HAP-1 (cell line): ENCODE results near the gene SAMD14.
"Not testable (repeated sequence)": the region's sequence is repeated elsewhere in the genome, so short reads cannot be mapped to it uniquely, and the experiment has no call there.

ENCODE experiments used
- DNase-seq, 2 experiments: peaks; one replicate each; pipeline ENCODE4 v3.0.0-alpha.2; 2016 to 2020; ENCODE audit warnings: low spot score in 2 of 2
- H3K27me3 ChIP-seq: fragments of 250-450 bp; sonication (Bioruptor Pico); 2 replicates; pipeline ENCODE4 v1.5.1; 2020; ENCODE audit warnings: low read depth, mild to moderate bottlenecking, moderate library complexity
- H3K36me3 ChIP-seq: fragments of 250-450 bp; sonication (Bioruptor Pico); replicated peaks from 2 replicates; pipeline ENCODE4 v1.5.1; 2020; ENCODE audit warnings: mild to moderate bottlenecking
- H3K4me1 ChIP-seq: fragments of 250-450 bp; sonication (Bioruptor Pico); 2 replicates; pipeline ENCODE4 v1.5.1; 2020; ENCODE audit warnings: mild to moderate bottlenecking
- H3K4me3 ChIP-seq: fragments of 250-450 bp; sonication (Bioruptor Pico); 2 replicates; pipeline ENCODE4 v1.5.1; 2020; ENCODE audit warnings: mild to moderate bottlenecking, moderate library complexity
- H3K9me3 ChIP-seq: fragments of 250-450 bp; sonication (Bioruptor Pico); 2 replicates; pipeline ENCODE4 v1.5.1; 2020; ENCODE audit warnings: mild to moderate bottlenecking, moderate library complexity
- in situ Hi-C: fragments of 300-500 bp; cut with MboI; formaldehyde crosslinking; loops from 3 replicates; pipeline ENCODE4 v1.14.3; 2020; ENCODE audit warnings: low sequenced_read_pairs, inconsistent platforms, mixed read lengths

SAMD14 gene

DNA sequence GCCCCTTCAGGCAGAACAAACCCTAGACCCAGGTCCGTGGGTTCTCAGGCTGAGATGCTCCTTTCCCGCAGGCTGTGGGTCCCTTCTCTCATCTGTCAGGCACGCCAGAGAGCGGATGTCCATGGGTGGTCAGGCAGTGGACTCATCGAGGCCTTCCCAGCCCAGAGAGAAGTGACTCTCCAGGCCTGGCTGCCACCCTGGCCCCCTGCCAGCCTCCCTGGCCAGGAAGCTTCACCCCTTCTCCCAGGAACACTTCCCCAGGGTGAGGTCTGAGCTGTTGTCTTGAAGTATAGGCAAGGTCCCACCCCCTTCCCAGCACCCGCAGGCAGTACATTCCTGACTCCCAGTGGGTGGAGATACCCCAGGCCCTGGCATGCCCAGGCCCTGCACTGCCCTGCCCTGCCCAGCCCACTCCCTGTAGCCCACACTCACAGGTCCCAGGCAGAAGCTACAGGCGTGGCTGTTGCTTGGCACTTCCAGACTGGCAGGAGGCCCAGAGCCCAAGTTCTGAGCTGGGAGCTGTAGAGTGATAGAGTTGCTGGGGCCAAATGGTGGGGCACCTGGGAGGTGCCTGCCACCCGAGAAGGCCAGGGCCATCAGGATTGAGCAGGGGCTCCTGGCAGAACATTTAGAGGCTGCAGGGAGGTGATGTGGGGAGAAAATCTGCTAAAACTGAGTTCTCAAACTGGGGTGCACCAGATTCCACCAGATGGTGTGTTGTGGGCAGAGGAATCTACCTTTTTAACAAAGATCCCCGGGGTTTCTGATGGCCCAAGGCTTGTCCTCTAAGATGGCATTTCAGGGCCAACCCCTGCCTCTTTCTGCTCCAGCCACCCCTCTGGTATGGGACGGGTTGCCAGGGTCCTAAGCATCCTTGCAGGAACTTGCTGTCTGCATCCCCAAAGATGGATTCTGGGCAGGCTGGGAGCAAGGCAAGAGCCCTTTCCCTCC is 67.4 kb downstream of the SAMD14 start:
- no peaks in the 10 kb centered on the region for H3K4me1 ChIP-seq
- in situ Hi-C loops: no loop called here
- no peaks in the 10 kb centered on the region for H3K9me3 ChIP-seq
- no peak for DNase-seq
- H3K27me3 ChIP-seq: no peaks in the 10 kb centered on the region
- H3K4me3 ChIP-seq: no peak overlapping the region
- H3K36me3 ChIP-seq: no peaks in the 10 kb centered on the region

DNA sequence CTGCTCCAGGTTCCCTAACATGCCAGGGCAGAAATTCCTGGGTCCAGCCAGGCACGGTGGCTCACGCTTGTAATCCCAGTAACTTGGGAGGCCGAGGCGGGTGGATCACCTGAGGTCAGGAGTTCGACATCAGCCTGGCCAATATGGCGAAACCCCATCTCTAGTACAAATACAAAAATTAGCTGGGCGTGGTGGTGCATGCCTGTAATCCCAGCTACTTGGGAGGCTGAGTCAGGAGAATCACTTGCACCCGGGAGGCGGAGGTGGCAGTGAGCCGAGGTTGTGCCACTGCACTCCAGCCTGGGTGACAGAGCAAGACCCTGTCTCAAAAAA is 68.3 kb downstream of the SAMD14 start:
- in situ Hi-C loops, H3K4me3 ChIP-seq: not testable (repeated sequence)

DNA sequence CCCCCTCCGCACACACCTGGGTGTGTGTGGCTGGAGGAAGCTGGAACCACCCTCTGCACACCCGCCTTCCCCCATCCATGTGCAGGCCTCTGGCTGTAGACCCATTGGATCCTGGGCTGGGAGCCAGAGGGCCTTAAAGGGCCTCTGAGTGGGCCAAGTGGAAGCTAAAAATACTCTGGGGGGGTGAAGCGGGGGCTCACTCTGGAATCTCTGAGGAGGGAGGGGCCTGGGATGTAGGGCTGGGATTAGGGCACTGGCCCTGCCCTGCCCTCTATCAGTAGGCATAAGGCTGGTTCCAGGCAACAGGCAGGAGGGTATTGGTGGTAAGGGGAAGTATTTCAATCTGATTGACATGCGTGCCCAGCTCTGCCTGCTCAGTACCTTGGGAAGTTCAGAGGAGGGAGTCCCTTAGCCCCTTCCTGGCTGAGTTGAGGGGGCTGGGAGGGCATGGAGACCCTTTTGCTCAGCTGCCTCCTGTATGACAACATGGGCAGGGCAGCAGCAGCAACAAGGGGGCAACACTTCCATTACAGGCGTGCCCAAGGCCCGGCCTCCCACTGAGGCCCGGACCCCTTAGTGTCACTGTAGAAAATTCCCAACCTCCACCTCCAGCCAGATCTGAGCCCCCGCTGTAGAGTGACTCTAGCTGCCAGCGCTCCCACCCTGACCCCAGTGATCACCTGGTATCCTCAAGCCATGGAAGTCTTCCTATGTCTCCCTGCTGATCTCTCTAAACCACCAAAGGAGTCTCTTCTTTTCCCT is 68.8 kb downstream of the SAMD14 start:
- no peaks in the 10 kb centered on the region for H3K27me3 ChIP-seq
- no peak for DNase-seq
- in situ Hi-C loops: no loop called here
- no peaks in the 10 kb centered on the region for H3K9me3 ChIP-seq
- no peaks in the 10 kb centered on the region for H3K36me3 ChIP-seq
- no peaks in the 10 kb centered on the region for H3K4me1 ChIP-seq
- no peak overlapping the region for H3K4me3 ChIP-seq

More for the DNA sequence above, 68.3 kb downstream of the SAMD14 start:
- not testable (repeated sequence) for H3K9me3 ChIP-seq, H3K4me1 ChIP-seq, DNase-seq, H3K36me3 ChIP-seq, H3K27me3 ChIP-seq
